ENCODE measurements around the gene GPR152. TPM values are rescaled to one million over a fixed set of nuclear protein-coding genes. Genes with fewer than 3 reads are reported as not detected.

Gene GPR152
- total and polyA plus RNA-seq, 2 of the 8 experiments (the other 6 are each of a cell fraction or from before 2014, with no cell fraction given): not detected

DNA sequence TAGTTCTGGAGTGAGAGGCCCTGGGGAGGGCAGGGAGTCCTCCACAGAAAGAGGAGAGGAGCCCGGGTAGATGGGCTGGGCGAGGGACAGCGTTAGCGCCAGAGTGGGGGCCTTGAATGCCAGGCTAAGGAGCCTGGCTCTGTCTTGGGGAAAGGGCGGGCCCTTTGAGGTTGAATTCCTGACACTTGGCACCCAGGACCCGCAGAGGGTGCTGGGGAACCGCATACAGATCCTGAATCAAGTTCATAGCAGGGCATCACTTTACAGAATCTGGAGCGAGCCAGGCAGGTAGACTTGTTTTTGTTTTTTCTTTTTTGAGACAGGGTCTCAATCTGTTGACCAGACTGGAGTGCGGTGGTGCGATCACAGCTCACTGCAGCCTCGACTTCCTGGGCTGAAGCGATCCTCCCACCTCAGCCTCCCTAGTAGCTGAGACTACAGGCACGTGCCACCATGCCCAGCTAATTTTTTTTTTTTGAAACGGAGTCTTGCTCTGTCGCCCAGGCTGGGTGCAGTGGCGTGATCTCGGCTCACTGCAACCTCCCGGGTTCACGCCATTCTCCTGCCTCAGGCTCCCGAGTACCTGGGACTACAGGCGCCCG lies 31.0 kb downstream of the GPR152 start:
- Histone ChIP-seq H3K79me2 (ENCODE audit: control insufficient read depth in 1 of 2, insufficient read depth in 2 of 2, low read length in 2 of 2) (no peaks in the 10 kb centered on the region), H2BK15ac (ENCODE audit: low read length) (0 out of 2 replicates have a peak overlapping the region, but pooled peaks have one; percentile 29), H3K14ac (ENCODE audit: insufficient read length) (no peak overlapping the region), H3K18ac (ENCODE audit: extremely low read depth, low read length) (no peak overlapping the region), H3K27ac (ENCODE audit: low read depth, low read length) (no peak overlapping the region), H3K4me2 (ENCODE audit: insufficient read depth in 1 of 2, low read depth in 2 of 2, low read length in 2 of 2) (peak overlapping the region in 1 of 2 experiments; percentile 59; a peak in 3 of 4 replicates), H4K5ac (ENCODE audit: insufficient read length, low read depth, low read length) (no peak overlapping the region), H3K56ac (replicated peaks; ENCODE audit: insufficient read length, low read depth, low read length) (no peak overlapping the region), H2AFZ (ENCODE audit: low read length) (0 out of 2 replicates have a peak overlapping the region, but pooled peaks have one; percentile 16), H2AK5ac (ENCODE audit: low read depth, low read length) (no peak overlapping the region), H4K91ac (replicated peaks; ENCODE audit: insufficient read length, low read length) (no peak overlapping the region), H3K4ac (replicated peaks; ENCODE audit: insufficient read length, low read depth, low read length) (no peak overlapping the region), H2BK20ac (ENCODE audit: low read length) (no peak overlapping the region), H3K23ac (ENCODE audit: insufficient read length) (no peak overlapping the region), H3K9me3 (ENCODE audit: insufficient read depth in 2 of 2, low read depth in 1 of 2, low read length in 1 of 2) (no peaks in the 10 kb centered on the region), H3K4me3 (ENCODE audit: extremely low read depth in 1 of 4, insufficient read depth in 2 of 4, low read depth in 3 of 4, low read length in 4 of 4) (peak overlapping the region in 2 of 4 experiments; percentile 7 to 64; a peak in 3 of 8 replicates), H3K79me1 (ENCODE audit: low read depth, low read length) (no peaks in the 10 kb centered on the region), H4K20me1 (replicated peaks in 1 of 2; ENCODE audit: control insufficient read depth in 1 of 2, insufficient read depth in 2 of 2, low read length in 2 of 2) (peaks cover 0 to 3% of the 10 kb centered on the region in 2 experiments), H3K9ac (replicated peaks in 1 of 4; ENCODE audit: extremely low read depth in 1 of 4, low read depth in 3 of 4, low read length in 3 of 4) (no peak overlapping the region), H3K27me3 (replicated peaks in 1 of 4; ENCODE audit: control insufficient read depth in 3 of 4, extremely low read depth in 1 of 4, insufficient read depth in 3 of 4, low read length in 3 of 4) (peaks cover 0 to 8% (median 5%) of the 10 kb centered on the region in 4 experiments; a peak in 4 of 7 replicates), H4K8ac (ENCODE audit: extremely low read depth, insufficient read depth, low read length) (no peak overlapping the region; the same call in 1 of the 2 replicates), H2BK5ac (ENCODE audit: low read depth, low read length) (no peak overlapping the region), H2BK12ac (ENCODE audit: low read depth, low read length) (no peak overlapping the region), H3K36me3 (ENCODE audit: control insufficient read depth in 2 of 4, insufficient read depth in 4 of 4, low read length in 3 of 4) (no peaks in the 10 kb centered on the region), H3K23me2 (ENCODE audit: low read depth, low read length) (peaks cover 10% of the 10 kb centered on the region; the same call in 1 of the 2 replicates), H2BK120ac (replicated peaks; ENCODE audit: low read depth, low read length) (no peak overlapping the region), H3K4me1 (replicated peaks in 1 of 4; ENCODE audit: control insufficient read depth in 3 of 4, insufficient read depth in 4 of 4, low read length in 3 of 4) (peaks cover 0 to 8% (median 4%) of the 10 kb centered on the region in 4 experiments; a peak in 4 of 7 replicates)
- POLR2A ChIA-PET (ENCODE audit: partially characterized antibody): interaction anchor here (0.8 to 10.2 kb wide), 8 partner anchors 9 to 68 kb away, joined by 3 to 104 read pairs (median 4); partner anchors contain the start of genes PPP1CA, PTPRCAP and RAD9A
- DNase-seq (ENCODE audit: low read depth in 1 of 2, low spot score in 2 of 2) (no peak), FAIRE-seq (no peak)
- CTCF ChIA-PET (ENCODE audit: partially characterized antibody): interaction anchor here (0.6 to 0.7 kb wide), 3 partner anchors 21 to 40 kb away, joined by 3 to 5 read pairs (median 3); no protein-coding TSS in a partner anchor
- WGBS, 2 experiments (ENCODE audit: extremely low coverage in 1 of 2, insufficient coverage in 1 of 2, insufficient read length in 1 of 2, insufficient replicate concordance in 2 of 2, low coverage in 1 of 2, low lambda C conversion rate in 2 of 2, missing lambda C conversion rate in 1 of 2): 71% methylated on average over 22 of the region's 22 CpGs; no CpG with 5 or more reads in 1 of the 2 experiments
- no peak for TF ChIP-seq ZNF274 (IDR thresholded peaks at IDR 0.05; ENCODE audit: borderline replicate concordance, extremely low read depth, low read length)
- TF ChIP-seq TAF1 (IDR thresholded peaks at IDR 0.05; ENCODE audit: low read depth, low read length): no peak
- no peak for TF ChIP-seq TAF7 (optimal IDR thresholded peaks at IDR 0.05; ENCODE audit: borderline replicate concordance, low read depth, low read length)
- no peak for TF ChIP-seq SP2 (IDR thresholded peaks at IDR 0.05; ENCODE audit: low read length)

Measured in H1 (cell line).